EH (cell line): ENCODE results near the gene EIPR1.

Source experiments
- DNase-seq: peaks from one replicate; pipeline ENCODE4 v3.0.0-alpha.2; 2015; ENCODE audit warnings: low read depth

Gene EIPR1

GRCh38 chr2:3147651-3148530, 229.7 kb downstream of the EIPR1 start:
- no peak for DNase-seq

GRCh38 chr2:3146772-3147650, 230.6 kb downstream of the EIPR1 start:
- DNase-seq, result no peak

DNA sequence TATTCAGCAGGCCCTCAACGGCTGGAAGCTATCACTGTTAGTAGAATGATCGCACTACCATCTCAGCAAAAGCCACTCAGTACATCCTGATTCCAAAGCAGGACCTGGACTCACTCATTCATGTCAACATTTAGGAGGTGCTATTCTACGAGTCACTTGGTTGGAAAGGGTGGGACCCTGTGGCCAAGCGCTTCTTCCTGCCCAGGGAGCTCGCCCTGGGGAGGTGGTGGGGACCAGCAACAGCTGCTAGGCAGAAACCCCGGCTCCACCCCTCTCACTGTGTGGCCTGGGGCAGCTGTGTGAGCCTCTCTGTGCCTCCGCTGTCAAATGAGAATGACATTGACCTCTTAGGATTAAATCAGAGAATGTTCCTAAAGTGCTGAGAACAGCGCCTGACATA, 231.4 kb downstream of the EIPR1 start:
- no peak for DNase-seq

GRCh38 chr2:3145471-3146021, 232.1 kb downstream of the EIPR1 start:
- DNase-seq, result no peak

GRCh38 chr2:3144856-3145255, 232.8 kb downstream of the EIPR1 start:
- no peak for DNase-seq

DNA sequence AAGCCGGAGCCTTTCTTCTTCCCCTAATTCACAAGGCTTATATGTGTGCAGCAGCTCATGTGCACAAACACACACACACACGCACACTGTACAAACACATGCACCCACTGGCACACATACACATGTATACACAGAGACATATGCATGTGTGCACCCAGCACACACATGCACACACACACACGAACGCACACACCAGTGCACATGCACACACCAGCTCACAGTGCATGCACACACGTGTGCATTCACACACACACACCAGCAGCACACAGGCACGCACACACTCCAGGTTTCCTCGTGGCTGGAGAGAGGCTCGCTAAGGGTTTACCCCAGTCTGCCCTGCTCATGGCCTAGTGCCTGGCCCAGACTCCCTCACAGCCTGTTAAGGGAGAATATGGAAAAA, 234.0 kb downstream of the EIPR1 start:
- DNase-seq, result no peak

DNA sequence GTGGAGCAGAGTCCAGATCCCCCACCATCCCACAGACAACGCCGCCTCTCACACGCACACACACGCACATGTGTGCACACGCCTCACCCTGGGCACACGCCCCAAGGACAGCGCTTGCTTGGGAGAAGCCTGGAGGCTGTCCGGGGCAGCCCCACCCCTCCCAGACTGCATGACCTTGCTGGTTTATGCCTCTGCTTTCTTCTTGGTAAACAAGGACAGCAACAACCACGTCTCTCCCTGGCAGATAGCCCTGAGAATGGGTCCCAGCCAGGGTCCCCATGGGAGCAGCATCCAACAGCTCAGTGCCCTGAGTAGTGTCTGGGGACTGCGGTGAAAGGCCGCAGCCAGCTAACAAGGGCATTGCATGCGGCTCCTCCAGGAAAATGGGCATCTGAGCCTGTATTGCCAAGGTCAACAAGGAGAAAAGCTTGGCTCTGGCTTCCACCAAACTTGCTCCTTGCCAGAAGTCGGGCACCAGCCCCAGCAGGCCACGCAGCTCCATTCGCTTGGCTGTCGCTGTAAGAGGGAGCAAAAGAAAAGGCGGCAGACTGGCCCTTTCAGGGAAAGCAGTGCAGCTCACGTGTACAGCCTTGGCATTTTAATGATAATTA, 234.6 kb downstream of the EIPR1 start:
- no peak for DNase-seq

GRCh38 chr2:3142210-3142609, 235.4 kb downstream of the EIPR1 start:
- no peak for DNase-seq

DNA sequence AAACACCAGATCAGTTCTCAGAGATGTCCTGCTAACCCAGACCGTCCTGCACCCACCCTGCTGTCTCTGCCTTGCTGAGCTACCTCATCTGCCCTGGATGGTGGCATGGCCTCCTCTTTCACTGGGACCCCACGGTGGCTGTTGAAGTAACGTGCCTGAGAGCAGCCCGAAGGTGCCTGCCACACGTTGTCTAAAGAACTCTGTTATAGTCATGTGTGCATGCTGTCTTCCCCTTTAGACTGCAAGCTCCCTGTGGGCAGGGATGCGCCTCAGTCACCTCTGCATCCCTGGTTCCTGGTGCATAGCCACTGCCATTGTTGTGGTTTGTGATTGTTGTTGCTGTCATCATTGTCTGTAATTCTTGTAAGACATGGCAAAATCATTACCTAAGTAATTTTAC, 235.9 kb downstream of the EIPR1 start:
- no peak for DNase-seq

- no peak for DNase-seq
Observed at GRCh38 chr2:3139906-3140305, 237.7 kb downstream of the EIPR1 start.
